MM.1S (cell line): Measurements from ENCODE around the gene SH3BP4.

Experiments used
- DNase-seq: peaks from one replicate; pipeline ENCODE4 v3.0.0-alpha.2; 2015
- H2AFZ ChIP-seq: fragments of 300-600 bp; sonication (generic); 2 replicates; pipeline ENCODE4 v1.6.0; 2016; ENCODE audit warnings: antibody characterized with exemption, low read length
- H3F3A ChIP-seq: fragments of 300-600 bp; sonication (generic); 2 replicates; pipeline ENCODE4 v1.6.1; 2016; ENCODE audit warnings: mild to moderate bottlenecking, antibody characterized with exemption, low read length, moderate library complexity, mixed read lengths; ENCODE audit not compliant: insufficient read depth
- H3K27ac ChIP-seq: fragments of 300-600 bp; sonication (generic); 2 replicates; pipeline ENCODE4 v1.5.1; 2016; ENCODE audit warnings: mild to moderate bottlenecking, low read length
- H3K27me3 ChIP-seq: fragments of 300-600 bp; sonication (generic); replicated peaks from 2 replicates; pipeline ENCODE4 v1.6.0; 2016; ENCODE audit warnings: low read length; ENCODE audit not compliant: insufficient read depth
- H3K36me3 ChIP-seq: fragments of 300-600 bp; sonication (generic); replicated peaks from 2 replicates; pipeline ENCODE4 v1.6.1; 2016; ENCODE audit warnings: mild to moderate bottlenecking, low read length, mixed read lengths; ENCODE audit not compliant: insufficient read depth
- H3K4me1 ChIP-seq: fragments of 300-600 bp; sonication (generic); 2 replicates; pipeline ENCODE4 v1.6.1; 2016; ENCODE audit warnings: low read length, mixed read lengths
- H3K4me2 ChIP-seq: fragments of 300-600 bp; sonication (generic); 2 replicates; pipeline ENCODE4 v1.6.0; 2016; ENCODE audit warnings: low read depth, low read length
- H3K4me3 ChIP-seq: fragments of 300-600 bp; sonication (generic); 2 replicates; pipeline ENCODE4 v1.5.1; 2016; ENCODE audit warnings: low read length, mixed read lengths
- H3K79me2 ChIP-seq: fragments of 300-600 bp; sonication (generic); 2 replicates; pipeline ENCODE4 v1.6.1; 2016; ENCODE audit warnings: mixed run types, low read length, mixed read lengths
- H3K9ac ChIP-seq: fragments of 300-600 bp; sonication (generic); 2 replicates; pipeline ENCODE4 v1.6.1; 2016; ENCODE audit warnings: low read length, mixed read lengths
- H3K9me2 ChIP-seq: fragments of 300-600 bp; sonication (generic); replicated peaks from 2 replicates; pipeline ENCODE4 v1.6.1; 2016; ENCODE audit warnings: mild to moderate bottlenecking, low read length, mixed read lengths; ENCODE audit not compliant: insufficient read depth
- H3K9me3 ChIP-seq: fragments of 300-600 bp; sonication (generic); replicated peaks from 2 replicates; pipeline ENCODE4 v1.6.1; 2016; ENCODE audit warnings: mild to moderate bottlenecking, low read length, mixed read lengths; ENCODE audit not compliant: insufficient read depth
- H4K20me1 ChIP-seq: fragments of 300-600 bp; sonication (generic); 2 replicates; pipeline ENCODE4 v1.6.1; 2016; ENCODE audit warnings: mild to moderate bottlenecking, low read length, moderate library complexity, mixed read lengths; ENCODE audit not compliant: insufficient read depth
- EZH2 ChIP-seq: fragments of 300-600 bp; sonication (generic); optimal IDR thresholded peaks from 2 replicates; pipeline ENCODE3; 2017; ENCODE audit warnings: low read depth, mild to moderate bottlenecking, antibody characterized with exemption, low read length, mixed read lengths
- EZH2phosphoT487 ChIP-seq: fragments of 300-600 bp; sonication (generic); IDR thresholded peaks from 2 replicates; pipeline ENCODE4 v1.6.1; 2018; ENCODE audit warnings: antibody characterized with exemption, low read length
- TF ChIP-seq, protein P1 (sequence below): fragments of 300-600 bp; sonication (generic); IDR thresholded peaks from 2 replicates; pipeline ENCODE4 v1.5.1; 2016; ENCODE audit warnings: antibody characterized with exemption, low read length, mixed read lengths

Gene SH3BP4

GRCh38 chr2:234929002-234929401 lies 22.8 kb upstream of the SH3BP4 start:
- Histone ChIP-seq H3K9me3 (no peaks in the 10 kb centered on the region), H3K27me3 (no peaks in the 10 kb centered on the region), H3K27ac (no peak overlapping the region), H4K20me1 (no peaks in the 10 kb centered on the region), H3K9me2 (no peaks in the 10 kb centered on the region), H3K4me3 (no peak overlapping the region), H3K79me2 (no peaks in the 10 kb centered on the region), H3F3A (no peaks in the 10 kb centered on the region), H3K9ac (no peak overlapping the region), H3K36me3 (no peaks in the 10 kb centered on the region), H3K4me1 (no peaks in the 10 kb centered on the region), H2AFZ (no peak overlapping the region), H3K4me2 (no peak overlapping the region)
- TF ChIP-seq EZH2phosphoT487 (no peak), EZH2 (no peak)
- TF ChIP-seq, protein P1, sequence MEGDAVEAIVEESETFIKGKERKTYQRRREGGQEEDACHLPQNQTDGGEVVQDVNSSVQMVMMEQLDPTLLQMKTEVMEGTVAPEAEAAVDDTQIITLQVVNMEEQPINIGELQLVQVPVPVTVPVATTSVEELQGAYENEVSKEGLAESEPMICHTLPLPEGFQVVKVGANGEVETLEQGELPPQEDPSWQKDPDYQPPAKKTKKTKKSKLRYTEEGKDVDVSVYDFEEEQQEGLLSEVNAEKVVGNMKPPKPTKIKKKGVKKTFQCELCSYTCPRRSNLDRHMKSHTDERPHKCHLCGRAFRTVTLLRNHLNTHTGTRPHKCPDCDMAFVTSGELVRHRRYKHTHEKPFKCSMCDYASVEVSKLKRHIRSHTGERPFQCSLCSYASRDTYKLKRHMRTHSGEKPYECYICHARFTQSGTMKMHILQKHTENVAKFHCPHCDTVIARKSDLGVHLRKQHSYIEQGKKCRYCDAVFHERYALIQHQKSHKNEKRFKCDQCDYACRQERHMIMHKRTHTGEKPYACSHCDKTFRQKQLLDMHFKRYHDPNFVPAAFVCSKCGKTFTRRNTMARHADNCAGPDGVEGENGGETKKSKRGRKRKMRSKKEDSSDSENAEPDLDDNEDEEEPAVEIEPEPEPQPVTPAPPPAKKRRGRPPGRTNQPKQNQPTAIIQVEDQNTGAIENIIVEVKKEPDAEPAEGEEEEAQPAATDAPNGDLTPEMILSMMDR, result no peak
- no peak for DNase-seq

DNA sequence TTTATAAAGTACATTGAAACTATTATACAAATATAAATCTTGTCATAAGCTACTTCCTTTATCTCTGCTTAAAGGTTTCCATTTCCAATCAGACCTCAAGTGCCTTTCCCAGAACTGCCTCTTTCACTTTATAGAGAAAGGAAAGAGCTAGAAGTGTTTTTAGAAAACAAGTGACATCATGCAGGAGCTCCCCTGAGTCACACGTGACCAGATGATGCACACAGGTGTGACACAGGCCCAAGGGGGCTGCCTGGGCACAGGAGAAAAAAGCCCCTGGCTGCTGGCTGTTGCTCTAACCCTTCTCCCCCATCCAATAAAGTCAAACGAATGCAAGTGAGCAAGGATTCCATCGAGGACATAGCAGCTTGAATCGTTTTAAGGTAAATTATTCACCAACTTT lies 21.4 kb upstream of the SH3BP4 start:
- Histone ChIP-seq H3K4me1 (no peaks in the 10 kb centered on the region), H3K27ac (no peak overlapping the region), H3K4me3 (no peak overlapping the region), H3F3A (no peaks in the 10 kb centered on the region), H3K9me2 (no peaks in the 10 kb centered on the region), H3K9ac (no peak overlapping the region), H3K9me3 (no peaks in the 10 kb centered on the region), H3K4me2 (no peak overlapping the region), H3K79me2 (no peaks in the 10 kb centered on the region), H2AFZ (no peak overlapping the region), H4K20me1 (no peaks in the 10 kb centered on the region), H3K36me3 (no peaks in the 10 kb centered on the region), H3K27me3 (no peaks in the 10 kb centered on the region)
- DNase-seq, result no peak
- TF ChIP-seq, protein P1, result no peak
- no peak for TF ChIP-seq EZH2phosphoT487
- no peak for TF ChIP-seq EZH2

GRCh38 chr2:234931371-234931770 lies 20.4 kb upstream of the SH3BP4 start:
- no peak for DNase-seq
- TF ChIP-seq EZH2 (no peak), EZH2phosphoT487 (no peak)
- TF ChIP-seq, protein P1, result no peak
- Histone ChIP-seq H3K4me2 (no peak overlapping the region), H3K27me3 (no peaks in the 10 kb centered on the region), H3K4me1 (no peaks in the 10 kb centered on the region), H2AFZ (no peak overlapping the region), H3K79me2 (no peaks in the 10 kb centered on the region), H3K9me3 (no peaks in the 10 kb centered on the region), H3K4me3 (no peak overlapping the region), H3K9ac (no peak overlapping the region), H3F3A (no peaks in the 10 kb centered on the region), H3K9me2 (no peaks in the 10 kb centered on the region), H3K36me3 (no peaks in the 10 kb centered on the region), H3K27ac (no peak overlapping the region), H4K20me1 (no peaks in the 10 kb centered on the region)
